ENCODE data around the gene RC3H1. TPM values are rescaled to one million over a fixed set of nuclear protein-coding genes. Genes with fewer than 3 reads are reported as not detected.

Gene RC3H1
- total RNA-seq, 1 experiment from 2014 or later, result 29.2 TPM

GRCh38 chr1:173886746-173887611 lies 135.2 kb downstream of the RC3H1 start:
- CTCF ChIA-PET, result no interaction called here

GRCh38 chr1:173884701-173885100 lies 137.5 kb downstream of the RC3H1 start:
- Mint-ChIP-seq H3K27me3 (ENCODE audit: insufficient read depth, unreplicated experiment) (no peaks in the 10 kb centered on the region), H3K36me3 (ENCODE audit: insufficient read depth, unreplicated experiment) (no peaks in the 10 kb centered on the region), H3K27ac (ENCODE audit: unreplicated experiment) (no peak overlapping the region), H3K9me3 (ENCODE audit: unreplicated experiment) (no peaks in the 10 kb centered on the region), H3K4me3 (ENCODE audit: unreplicated experiment) (no peak overlapping the region), H3K4me1 (ENCODE audit: low read depth, unreplicated experiment) (peaks cover 8% of the 10 kb centered on the region)
- Histone ChIP-seq H3K27me3 (replicated peaks; ENCODE audit: control insufficient read depth, insufficient read depth, low read length) (no peaks in the 10 kb centered on the region), H3K4me3 (ENCODE audit: low read depth, low read length) (no peak overlapping the region), H3K4me1 (peaks cover 5% of the 10 kb centered on the region; the same call in 1 of the 2 replicates), H3K9me3 (no peaks in the 10 kb centered on the region), H3K36me3 (ENCODE audit: control insufficient read depth, insufficient read depth, low read length) (no peaks in the 10 kb centered on the region; the same call in 1 of the 2 replicates)
- CTCF ChIA-PET, result no interaction called here
- DNase-seq, result no peak
- no TSS peak for BruUV-seq (replicated peaks)
- POLR2A ChIA-PET, result no interaction called here
- intact Hi-C loops (cut with micrococcal nuclease; ENCODE audit: unreplicated experiment), result no loop called here
- TF ChIP-seq CTCF (IDR thresholded peaks at IDR 0.05; ENCODE audit: insufficient read depth in 1 of 2, low read depth in 1 of 2, low read length in 1 of 2, severe bottlenecking in 1 of 2, unreplicated experiment in 1 of 2), result no peak

More at GRCh38 chr1:173886746-173887611, 135.2 kb downstream of the RC3H1 start:
- no peak for TF ChIP-seq CTCF (IDR thresholded peaks at IDR 0.05; ENCODE audit: insufficient read depth in 1 of 2, low read depth in 1 of 2, low read length in 1 of 2, severe bottlenecking in 1 of 2, unreplicated experiment in 1 of 2)
- Histone ChIP-seq H3K36me3 (ENCODE audit: control insufficient read depth, insufficient read depth, low read length) (no peaks in the 10 kb centered on the region; the same call in 1 of the 2 replicates), H3K4me3 (ENCODE audit: low read depth, low read length) (no peak overlapping the region), H3K9me3 (no peaks in the 10 kb centered on the region), H3K4me1 (peaks cover 5% of the 10 kb centered on the region; the same call in 1 of the 2 replicates), H3K27me3 (replicated peaks; ENCODE audit: control insufficient read depth, insufficient read depth, low read length) (no peaks in the 10 kb centered on the region)
- no TSS peak for BruUV-seq (replicated peaks)
- Mint-ChIP-seq H3K4me1 (ENCODE audit: low read depth, unreplicated experiment) (peaks cover 8% of the 10 kb centered on the region), H3K36me3 (ENCODE audit: insufficient read depth, unreplicated experiment) (no peaks in the 10 kb centered on the region), H3K27ac (ENCODE audit: unreplicated experiment) (no peak overlapping the region), H3K4me3 (ENCODE audit: unreplicated experiment) (no peak overlapping the region), H3K27me3 (ENCODE audit: insufficient read depth, unreplicated experiment) (no peaks in the 10 kb centered on the region), H3K9me3 (ENCODE audit: unreplicated experiment) (no peaks in the 10 kb centered on the region)
- POLR2A ChIA-PET, result no interaction called here
- no peak for DNase-seq
- intact Hi-C loops (cut with micrococcal nuclease; ENCODE audit: unreplicated experiment), result no loop called here

Other genes starting within 250 kb of the RC3H1 start
- 41.3 and 45.1 TPM in 2 replicates for gene DARS2, start 197.7 kb downstream of the RC3H1 start, total RNA-seq (2022)
- 21.3 and 23.1 TPM in 2 replicates for gene CENPL, start 197.5 kb downstream of the RC3H1 start, total RNA-seq (2022)
- gene GAS5, start 154.4 kb downstream of the RC3H1 start, total RNA-seq (2022), result 559 and 641 TPM in 2 replicates
- 8.1 and 8.4 TPM in 2 replicates for gene ZBTB37, start 154.0 kb downstream of the RC3H1 start, total RNA-seq (2022)
- 0.65 and 0.98 TPM in 2 replicates for gene SERPINC1, start 105.0 kb downstream of the RC3H1 start, total RNA-seq (2022)
- 20.3 and 20.4 TPM in 2 replicates for gene RABGAP1L, start 137.2 kb upstream of the RC3H1 start, total RNA-seq (2022)